Endometrial microvascular endothelial cells (primary cell): ENCODE measurements around the gene GBP1. TPM values are rescaled to one million over a fixed set of nuclear protein-coding genes. Genes with fewer than 3 reads are reported as not detected.
"Not testable (repeated sequence)": the region's sequence is repeated elsewhere in the genome, so short reads cannot be mapped to it uniquely, and the experiment has no call there.

Experiments
- in situ Hi-C: cut with HindIII; loops from 2 replicates; pipeline ENCODE4 v1.10.0; 2017; ENCODE audit warnings: low sequenced_read_pairs, low pct_unique_long_range_greater_than_20kb; ENCODE audit errors: inconsistent ontology term
- total RNA-seq: library from RNA; depleted of rRNA; stranded (reverse); fragments of >200 nt; gene quantifications from one replicate; pipeline ENCODE4 v1.2.3, GENCODE V29; 2015; ENCODE audit errors: inconsistent ontology term

GBP1 gene, protein sequence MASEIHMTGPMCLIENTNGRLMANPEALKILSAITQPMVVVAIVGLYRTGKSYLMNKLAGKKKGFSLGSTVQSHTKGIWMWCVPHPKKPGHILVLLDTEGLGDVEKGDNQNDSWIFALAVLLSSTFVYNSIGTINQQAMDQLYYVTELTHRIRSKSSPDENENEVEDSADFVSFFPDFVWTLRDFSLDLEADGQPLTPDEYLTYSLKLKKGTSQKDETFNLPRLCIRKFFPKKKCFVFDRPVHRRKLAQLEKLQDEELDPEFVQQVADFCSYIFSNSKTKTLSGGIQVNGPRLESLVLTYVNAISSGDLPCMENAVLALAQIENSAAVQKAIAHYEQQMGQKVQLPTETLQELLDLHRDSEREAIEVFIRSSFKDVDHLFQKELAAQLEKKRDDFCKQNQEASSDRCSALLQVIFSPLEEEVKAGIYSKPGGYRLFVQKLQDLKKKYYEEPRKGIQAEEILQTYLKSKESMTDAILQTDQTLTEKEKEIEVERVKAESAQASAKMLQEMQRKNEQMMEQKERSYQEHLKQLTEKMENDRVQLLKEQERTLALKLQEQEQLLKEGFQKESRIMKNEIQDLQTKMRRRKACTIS
- total RNA-seq = 69.8 TPM

DNA sequence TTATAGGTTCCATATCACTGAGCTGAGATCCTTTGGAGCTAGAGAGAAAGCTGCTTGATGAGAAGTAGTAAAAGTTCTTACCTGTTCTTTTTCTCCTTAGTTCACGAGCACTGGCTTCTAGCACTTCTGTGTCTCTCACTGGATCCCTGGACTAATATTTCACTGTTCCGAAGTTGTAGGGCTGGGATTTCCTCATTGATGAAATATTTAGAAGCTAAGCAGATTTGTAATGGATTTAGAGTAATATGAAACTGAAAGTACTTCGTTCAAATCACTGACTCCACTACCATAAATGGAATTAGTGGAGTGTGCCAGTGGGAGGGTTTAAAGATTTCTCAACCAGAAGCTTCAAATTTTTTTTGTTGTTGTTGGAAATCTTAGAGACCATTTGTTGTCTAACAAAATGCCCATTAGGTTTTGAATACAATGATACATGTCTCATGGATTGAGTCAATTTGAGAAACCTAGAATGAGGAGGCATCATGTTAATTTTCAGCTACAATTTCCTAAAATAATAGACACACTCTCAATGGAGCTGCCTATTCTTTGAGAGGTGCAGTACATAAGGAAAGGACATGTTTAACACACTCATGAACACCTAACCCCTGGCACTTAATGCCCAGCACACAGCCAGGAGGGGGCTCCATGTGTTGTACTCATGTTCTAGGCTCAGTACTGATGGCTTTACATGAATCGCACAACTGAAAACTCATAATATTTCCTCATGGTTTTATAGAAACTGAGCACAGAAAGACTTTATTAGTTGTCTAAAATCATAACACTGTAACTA lies at the start of gene GBP1:
TSS of gene GBP1 (minus strand) at position 130 of the 790 bp plus-strand sequence. CDS start 1,974 bp downstream, outside the sequence.
- in situ Hi-C loops = no loop called here

DNA sequence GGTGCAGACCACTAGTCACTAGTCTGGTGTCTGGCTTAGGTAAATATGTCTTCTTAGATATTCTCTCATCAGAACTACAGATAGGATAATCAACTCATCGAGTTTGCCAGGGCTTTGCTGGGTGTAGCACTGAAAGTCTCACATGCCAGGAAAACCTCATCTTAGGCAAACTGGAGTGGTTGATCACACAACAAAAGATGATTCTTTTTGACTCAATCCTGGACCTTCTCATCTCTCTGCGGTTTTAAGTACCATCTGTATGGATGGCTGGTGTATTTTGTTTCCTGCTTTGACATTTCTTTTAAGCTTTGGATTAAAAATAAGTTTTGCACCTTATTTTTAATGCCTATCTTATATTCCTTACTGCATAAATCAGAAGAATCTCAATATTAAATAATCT lies 49.7 kb upstream of the GBP1 start:
- in situ Hi-C loops = no loop called here

DNA sequence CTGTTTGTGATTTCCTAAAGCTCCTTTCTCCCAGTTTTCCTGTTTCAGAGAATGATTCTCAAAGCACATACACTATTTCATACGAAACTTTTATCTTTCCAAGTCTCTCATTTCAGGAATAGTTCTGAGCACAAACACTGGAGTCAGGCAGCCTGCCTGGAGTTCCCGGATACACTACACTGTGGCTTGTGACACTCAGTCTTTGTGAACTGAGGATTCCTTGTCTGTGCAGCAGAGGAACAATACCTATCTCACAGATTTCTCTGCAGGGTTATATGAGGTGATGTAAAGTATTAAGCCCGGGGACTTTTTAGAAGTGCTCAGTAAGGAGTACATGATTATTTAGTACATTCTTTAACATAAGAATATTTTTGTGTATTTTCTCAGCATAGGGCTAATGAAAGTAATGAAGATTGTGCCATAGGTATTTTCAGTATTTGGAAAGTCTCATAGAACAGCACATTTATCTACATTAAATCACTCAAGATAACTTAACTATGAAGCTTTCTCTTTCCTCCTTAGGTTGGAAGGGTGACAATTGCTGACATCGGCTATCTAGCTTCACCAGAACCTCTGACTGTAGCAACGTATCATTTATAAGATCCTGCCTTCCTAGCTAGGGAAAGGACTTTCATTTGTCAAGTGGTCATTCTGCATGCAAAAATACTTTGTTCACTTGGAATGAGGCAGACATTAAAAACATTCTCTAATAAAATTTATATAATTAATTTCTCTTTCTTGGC lies 48.0 kb upstream of the GBP1 start:
- in situ Hi-C loops = no loop called here

DNA sequence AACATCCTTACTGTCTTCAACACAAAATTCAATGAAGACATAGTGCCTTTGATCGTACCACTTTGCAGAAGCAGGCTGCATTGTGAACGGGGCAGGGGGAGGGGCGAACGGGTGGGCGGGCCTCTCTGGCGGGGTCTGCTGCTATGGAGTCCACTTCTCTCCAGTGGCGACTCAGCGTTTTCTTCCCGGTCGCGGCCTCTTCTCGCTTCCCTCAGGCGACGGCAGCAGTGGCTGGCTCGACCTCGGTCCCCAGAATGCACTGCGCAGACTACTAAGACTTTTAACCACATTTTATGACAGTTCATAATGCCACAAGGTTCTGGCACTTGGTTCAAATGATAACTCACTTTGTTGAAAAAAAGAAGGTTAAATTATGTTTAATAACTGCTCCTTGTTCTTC lies 39.7 kb upstream of the GBP1 start:
- in situ Hi-C loops = no loop called here

DNA sequence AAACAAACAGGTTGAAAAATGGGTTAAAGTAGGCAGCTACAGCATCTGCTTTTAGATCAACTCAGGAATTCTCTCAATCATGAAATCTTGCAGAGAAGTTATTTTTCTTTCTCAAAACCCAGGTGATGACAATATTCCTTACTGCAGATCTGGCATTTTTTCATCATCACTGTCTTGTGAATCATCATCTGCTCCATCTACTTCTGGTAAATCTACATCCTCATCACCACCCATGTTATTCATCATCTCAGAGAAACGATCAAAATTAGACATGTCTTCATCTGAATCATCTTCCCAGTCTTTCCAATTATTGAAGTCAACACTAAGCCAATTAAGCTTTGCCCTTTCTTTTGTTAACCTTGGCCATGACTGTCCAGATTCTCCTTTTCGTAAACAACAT lies 39.1 kb upstream of the GBP1 start:
- in situ Hi-C loops = no loop called here

DNA sequence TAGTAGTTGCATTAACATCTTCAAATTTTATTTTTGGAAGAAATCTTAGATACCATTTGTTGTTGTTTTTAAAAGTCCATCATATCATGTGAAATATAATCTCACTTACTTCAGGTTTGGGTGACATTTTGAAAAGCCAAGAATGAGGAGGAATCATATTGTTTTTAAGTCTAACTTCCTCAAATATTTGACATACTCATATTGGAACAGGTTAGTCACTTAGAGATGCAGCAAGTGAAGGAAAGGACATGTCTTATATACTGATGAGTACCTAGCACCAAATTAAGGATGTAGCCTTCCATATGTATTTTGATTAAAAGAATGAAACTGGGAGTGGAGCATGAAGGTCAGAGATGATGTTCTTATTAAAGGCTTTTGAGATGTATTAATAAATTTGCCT lies 37.0 kb upstream of the GBP1 start:
- in situ Hi-C loops = no loop called here

DNA sequence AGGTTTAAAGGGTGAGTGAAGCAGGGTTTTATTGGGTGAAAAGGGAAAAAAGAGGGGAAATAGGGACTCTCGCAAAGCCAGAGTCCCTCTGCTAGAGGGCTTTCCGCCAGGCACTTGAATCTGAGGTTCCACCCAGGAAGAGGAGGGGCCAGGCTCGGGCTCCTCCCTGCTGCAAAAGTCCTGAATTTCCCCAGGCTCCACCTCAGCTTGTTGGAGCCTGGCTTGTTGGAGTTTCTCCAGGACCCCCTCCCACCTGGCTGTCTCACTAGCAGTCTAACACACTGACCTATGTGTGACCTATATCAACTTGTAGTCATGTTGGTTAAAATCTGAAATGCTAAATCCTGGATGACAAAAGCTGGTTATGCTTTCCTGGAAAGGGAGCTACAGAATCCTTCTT lies 35.4 kb upstream of the GBP1 start:
- in situ Hi-C loops = no loop called here

DNA sequence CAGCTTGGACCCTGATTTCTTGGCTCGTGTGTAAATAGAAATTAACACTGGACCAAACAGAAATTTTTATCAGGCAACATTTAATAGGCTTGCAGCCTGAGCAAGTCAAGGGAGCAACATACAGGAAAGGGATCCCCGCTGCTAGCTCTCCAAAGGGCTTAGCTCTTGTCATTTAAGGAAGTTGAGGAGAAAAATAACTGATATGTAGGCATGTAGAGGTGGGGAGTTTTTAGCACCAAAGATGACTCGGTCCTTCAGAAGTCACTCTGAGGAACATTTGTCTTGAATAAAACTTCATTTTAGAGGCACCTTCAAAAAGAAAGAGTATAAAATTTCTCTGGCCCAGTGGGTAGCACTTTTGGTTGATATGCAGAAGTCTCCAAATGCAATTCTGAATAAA lies 33.8 kb upstream of the GBP1 start:
- in situ Hi-C loops = no loop called here

DNA sequence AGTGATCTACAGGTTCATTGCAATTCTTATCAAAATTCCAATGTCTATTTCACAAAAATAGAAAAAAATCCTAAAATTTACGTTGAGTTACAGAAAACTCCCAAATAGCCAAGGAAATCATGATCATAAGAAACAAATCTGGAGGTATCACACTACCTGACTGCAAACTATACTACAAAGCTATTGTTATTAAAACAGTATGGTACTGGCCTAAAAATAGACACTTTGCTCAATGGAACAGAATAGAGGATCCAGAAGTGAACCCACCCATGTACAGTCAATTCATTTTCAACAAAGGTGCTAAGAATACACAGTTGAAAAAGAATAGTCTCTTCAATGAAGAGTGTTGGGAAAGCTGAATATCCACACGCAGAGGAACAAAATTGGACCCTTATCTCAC lies 30.7 kb upstream of the GBP1 start:
- in situ Hi-C loops = no loop called here

DNA sequence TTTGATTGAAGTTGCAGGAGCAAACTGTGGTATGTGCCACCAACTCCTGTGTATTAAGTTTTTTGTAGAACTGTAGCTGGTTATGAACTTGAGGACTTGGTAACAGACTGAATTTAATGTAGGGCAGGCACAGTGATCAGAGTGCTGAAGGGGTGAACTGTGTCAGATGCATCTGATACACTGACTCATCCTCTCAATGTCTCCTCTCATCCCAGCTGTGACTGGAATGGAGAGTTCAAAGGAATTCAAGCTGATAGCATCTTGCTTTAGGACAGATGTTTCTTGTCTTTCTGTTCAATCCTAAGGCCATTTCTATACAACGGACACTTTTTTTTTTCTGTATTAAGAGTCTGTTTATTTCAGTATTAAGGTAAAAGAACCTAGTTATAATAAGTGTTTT lies 25.0 kb upstream of the GBP1 start:
- in situ Hi-C loops = no loop called here

DNA sequence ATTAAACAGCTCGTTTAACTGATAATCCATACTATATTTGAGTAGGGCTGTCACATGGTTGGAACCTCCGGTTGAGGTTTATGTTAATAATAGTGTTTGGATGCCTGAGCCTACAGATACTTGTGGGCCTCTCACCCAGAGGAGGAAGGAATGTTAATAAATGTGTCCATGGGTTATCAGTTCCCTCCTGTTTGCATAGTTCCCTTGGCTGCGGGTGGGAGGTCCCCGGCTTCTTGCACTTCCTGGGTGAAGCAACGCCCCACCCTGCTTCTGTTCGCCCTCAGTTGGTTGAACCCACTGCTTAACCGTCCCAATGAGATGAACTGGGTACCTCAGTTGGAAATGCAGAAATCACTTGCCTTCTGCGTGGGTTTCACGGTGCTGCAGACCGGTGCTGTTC lies 23.6 kb upstream of the GBP1 start:
- in situ Hi-C loops = no loop called here

DNA sequence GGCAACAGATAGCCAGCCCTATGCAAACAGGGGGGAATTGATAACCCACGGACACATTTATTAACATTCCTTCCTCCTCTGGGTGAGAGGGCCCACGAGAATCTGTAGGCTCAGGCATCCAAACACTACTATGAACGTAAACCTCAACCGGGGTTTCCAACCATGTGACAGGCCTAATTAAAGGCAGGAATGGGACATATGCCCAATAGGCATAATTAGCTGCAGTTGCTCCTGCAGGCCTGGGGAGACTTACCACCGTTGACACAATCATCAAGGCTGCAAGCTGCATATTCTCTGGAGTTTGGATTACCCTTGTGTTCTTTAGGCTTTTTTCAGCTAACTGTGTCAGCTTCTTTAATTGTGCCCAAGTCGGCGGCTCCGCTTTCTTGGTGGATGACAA lies 22.2 kb upstream of the GBP1 start:
- in situ Hi-C loops = no loop called here

DNA sequence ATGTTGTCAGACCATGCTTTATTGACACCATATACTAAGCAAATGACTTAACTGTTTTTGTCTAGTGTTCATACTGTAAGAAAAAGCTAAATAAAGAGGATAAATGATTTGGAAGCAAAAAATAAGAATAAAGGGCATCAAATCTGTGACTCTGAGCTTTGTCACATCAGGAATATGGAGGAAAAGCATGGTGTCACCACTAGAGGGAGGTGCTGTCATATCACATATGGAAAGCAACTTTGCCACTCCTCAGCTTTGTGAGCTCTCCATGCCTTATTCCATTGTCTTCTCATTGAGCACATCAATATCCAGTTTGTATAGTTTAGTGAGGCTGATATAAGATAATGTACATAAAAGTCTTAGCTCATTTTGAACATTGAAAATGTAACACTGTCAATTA lies 20.8 kb upstream of the GBP1 start:
- in situ Hi-C loops = no loop called here

DNA sequence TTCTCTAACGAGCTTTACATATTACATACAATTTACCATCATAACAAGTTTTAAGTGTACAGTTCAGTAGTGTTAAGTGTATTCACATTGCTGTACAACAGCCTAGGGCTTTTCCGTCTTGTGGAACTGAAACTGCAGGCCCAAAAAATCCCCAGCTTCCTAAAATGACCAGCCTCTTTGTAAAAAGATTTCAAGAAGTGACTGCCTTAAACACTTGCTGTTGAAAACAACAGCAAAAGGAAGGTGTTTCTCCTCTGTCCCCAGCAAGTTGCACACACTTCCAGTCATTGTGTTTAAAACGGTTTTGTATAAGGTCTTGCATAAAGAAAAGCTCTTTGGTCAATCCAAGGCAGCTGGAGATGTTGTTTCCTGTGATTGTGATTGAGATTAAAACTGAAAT lies 16.0 kb upstream of the GBP1 start:
- in situ Hi-C loops = no loop called here

DNA sequence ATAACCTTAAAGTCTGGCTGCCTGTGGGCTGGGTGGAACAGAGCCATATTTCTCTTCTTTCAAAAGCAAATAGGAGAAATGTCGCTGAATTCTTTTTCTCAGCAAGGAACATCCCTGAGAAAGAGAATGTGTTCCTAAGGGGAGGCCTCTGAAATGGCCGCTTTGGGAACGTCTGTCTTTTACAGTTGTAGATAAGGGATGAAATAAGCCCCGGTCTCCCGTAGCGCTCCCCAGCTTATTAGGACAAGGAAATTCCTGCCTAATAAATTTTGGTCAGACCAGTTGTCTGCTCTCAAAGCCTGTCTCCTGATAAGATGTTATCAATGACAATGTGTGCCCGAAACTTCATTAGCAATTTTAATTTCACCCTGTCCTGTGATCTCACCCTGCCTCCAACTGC lies 15.1 kb upstream of the GBP1 start:
- in situ Hi-C loops = not testable (repeated sequence)

DNA sequence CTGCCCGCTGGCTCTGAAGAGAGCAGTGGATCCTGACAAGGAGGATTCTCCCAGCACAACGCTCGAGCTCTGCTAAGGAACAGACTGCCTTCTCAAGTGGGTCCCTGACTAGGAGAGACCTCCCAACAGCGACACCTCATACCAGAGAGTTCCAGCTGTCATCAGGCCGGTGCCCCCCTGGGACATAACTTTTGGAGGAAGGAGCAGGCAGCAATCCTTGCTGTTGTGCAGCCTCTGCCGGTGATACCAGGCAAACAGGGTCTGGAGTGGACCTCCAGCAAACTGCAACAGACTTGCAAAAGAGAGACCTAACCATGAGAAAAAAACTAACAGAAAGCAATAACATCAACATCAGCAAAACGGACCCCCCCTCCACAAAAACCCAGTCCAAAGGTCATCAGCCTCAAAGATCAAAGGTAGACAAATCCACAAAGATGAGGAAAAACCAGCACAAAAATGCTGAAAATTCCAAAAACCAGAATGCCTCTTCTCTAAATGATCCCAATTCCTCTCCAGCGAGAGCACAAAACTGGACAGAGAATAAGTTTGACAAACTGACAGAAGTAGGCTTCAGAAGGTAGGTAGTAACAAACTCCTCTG lies 7.6 kb upstream of the GBP1 start:
- in situ Hi-C loops = not testable (repeated sequence)

DNA sequence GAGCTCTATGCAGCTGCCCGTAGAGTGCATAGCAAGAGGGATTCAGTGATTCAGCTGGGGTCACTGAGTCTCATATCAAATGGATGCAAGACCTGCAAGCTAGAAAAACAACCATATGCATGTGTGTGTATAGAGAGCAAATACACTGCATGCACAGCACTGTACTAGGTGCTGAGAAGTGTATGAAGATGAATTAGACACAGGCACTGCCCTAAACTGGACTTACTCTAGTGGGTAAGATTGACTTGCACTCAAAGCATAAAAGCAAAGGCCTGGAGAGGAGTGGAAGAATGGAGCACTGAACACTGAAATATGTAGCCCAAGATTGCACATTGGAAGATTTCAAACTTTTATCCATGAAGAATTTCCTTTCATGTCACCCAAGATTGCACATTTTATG lies 5.5 kb upstream of the GBP1 start:
- in situ Hi-C loops = no loop called here

DNA sequence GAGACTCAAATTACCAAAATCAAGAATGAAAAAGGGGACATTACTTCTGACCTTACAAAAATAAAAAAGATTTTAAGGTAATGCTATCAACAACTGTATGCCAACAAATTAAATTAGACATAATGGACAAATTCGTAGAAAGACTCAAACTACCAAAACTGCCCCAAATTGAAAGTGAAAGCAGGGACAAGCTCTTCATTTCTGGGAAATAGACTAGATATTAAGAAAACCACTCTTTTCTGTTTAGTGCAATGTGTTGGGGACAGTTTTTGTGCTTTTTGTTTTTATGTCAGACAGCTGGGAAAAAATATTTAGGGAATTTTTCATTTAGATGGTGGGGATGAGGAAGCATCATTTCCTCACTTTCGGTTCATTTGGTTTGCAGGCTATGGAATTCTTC lies 4.9 kb upstream of the GBP1 start:
- in situ Hi-C loops = no loop called here

DNA sequence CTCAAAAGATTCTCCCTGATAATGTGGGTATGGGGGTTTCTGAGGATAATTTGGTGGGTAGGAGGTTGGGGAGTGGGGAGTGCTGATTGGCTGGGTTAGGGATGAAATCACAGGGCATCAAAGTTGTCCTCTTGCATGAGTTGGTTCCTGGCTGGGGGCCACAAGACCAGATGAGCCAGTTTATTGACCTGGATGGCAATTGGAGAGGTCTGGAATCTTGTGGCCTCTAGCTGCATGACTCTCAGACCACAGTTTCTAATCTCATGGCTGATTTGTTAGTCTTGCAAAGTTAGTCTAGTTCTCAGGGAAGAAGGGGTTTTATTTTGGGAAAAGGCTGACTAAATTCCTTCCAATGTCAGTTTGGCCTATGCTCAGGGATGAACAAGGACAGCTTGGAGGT lies 3.3 kb upstream of the GBP1 start:
- in situ Hi-C loops = no loop called here
